IPS DF 4.7 (cell line): Measurements from ENCODE around the gene KRTAP19-6.

ENCODE experiments used
- DNase-seq: peaks from one replicate; pipeline ENCODE4 v3.0.0-alpha.2; 2013; ENCODE audit warnings: low spot score; ENCODE audit errors: extremely low read depth

The KRTAP19-6 gene

GRCh38 chr21:30541764-30542163 is at the start of gene KRTAP19-6:
KRTAP19-6 (minus strand) TSS chr21:30541864; CDS start chr21:30541833, 31 bp downstream.
- no peak for DNase-seq

GRCh38 chr21:30590297-30590696 is 48.6 kb upstream of the KRTAP19-6 start, which contains the start of gene KRTAP22-2:
KRTAP22-2 (minus strand) TSS chr21:30590397.
- DNase-seq = no peak

GRCh38 chr21:30582870-30583269 is 41.2 kb upstream of the KRTAP19-6 start:
- no peak for DNase-seq

- no peak for DNase-seq
These were observed 38.5 kb upstream of the KRTAP19-6 start for GRCh38 chr21:30580132-30580531.

- DNase-seq = no peak
These were observed 37.7 kb upstream of the KRTAP19-6 start for GRCh38 chr21:30579346-30579745.

GRCh38 chr21:30577766-30578165 is 36.1 kb upstream of the KRTAP19-6 start:
- DNase-seq = no peak

- DNase-seq = no peak
These were observed 26.0 kb upstream of the KRTAP19-6 start for GRCh38 chr21:30567617-30568016.

GRCh38 chr21:30563630-30564029 is 22.0 kb upstream of the KRTAP19-6 start:
- DNase-seq = no peak

GRCh38 chr21:30563072-30563471 is 21.4 kb upstream of the KRTAP19-6 start:
- DNase-seq = no peak

- no peak for DNase-seq
These were observed 20.3 kb upstream of the KRTAP19-6 start for GRCh38 chr21:30561957-30562356.

GRCh38 chr21:30561264-30561895 is 19.7 kb upstream of the KRTAP19-6 start, which contains the start of gene KRTAP19-7:
KRTAP19-7 (minus strand) TSS chr21:30561314; CDS start chr21:30561289, 25 bp downstream.
- no peak for DNase-seq

- no peak for DNase-seq
These were observed 13.4 kb upstream of the KRTAP19-6 start for GRCh38 chr21:30555095-30555494.

GRCh38 chr21:30552782-30553181 is 11.1 kb upstream of the KRTAP19-6 start:
- no peak for DNase-seq

GRCh38 chr21:30518876-30519275 is 22.8 kb downstream of the KRTAP19-6 start:
- no peak for DNase-seq

- no peak for DNase-seq
These were observed 26.0 kb downstream of the KRTAP19-6 start for GRCh38 chr21:30515681-30516080.

GRCh38 chr21:30505621-30506205 is 36.0 kb downstream of the KRTAP19-6 start:
- peak; percentile 5 for DNase-seq

- DNase-seq = no peak
These were observed 39.6 kb downstream of the KRTAP19-6 start, which contains the start of gene KRTAP19-5 for GRCh38 chr21:30502041-30502440. KRTAP19-5 (minus strand) TSS chr21:30502141; CDS start chr21:30502090, 51 bp downstream.

GRCh38 chr21:30497065-30497464 is 44.6 kb downstream of the KRTAP19-6 start, which contains the start of gene KRTAP19-4:
KRTAP19-4 (minus strand) TSS chr21:30497165; CDS start chr21:30497110, 55 bp downstream.
- DNase-seq = no peak

- no peak for DNase-seq
These were observed 49.7 kb downstream of the KRTAP19-6 start, which contains the start of gene KRTAP19-3 for GRCh38 chr21:30491963-30492428. KRTAP19-3 (minus strand) TSS chr21:30492013; CDS start chr21:30491957, 56 bp downstream.
